BE2C (cell line): ENCODE measurements around the gene SLC22A12.

ENCODE experiments used
- DNase-seq: peaks from one replicate; pipeline ENCODE4 v3.0.0-alpha.2; 2020
- H3K27me3 ChIP-seq: fragments of 250-450 bp; sonication (Bioruptor Pico); 2 replicates; pipeline ENCODE4 v1.5.1; 2020; ENCODE audit warnings: mild to moderate bottlenecking
- H3K36me3 ChIP-seq: fragments of 250-450 bp; sonication (Bioruptor Pico); 2 replicates; pipeline ENCODE4 v1.5.1; 2020; ENCODE audit warnings: mild to moderate bottlenecking
- H3K4me1 ChIP-seq: fragments of 250-450 bp; sonication (Bioruptor Pico); 2 replicates; pipeline ENCODE4 v1.5.1; 2020
- H3K4me3 ChIP-seq: 2 replicates; pipeline ENCODE4 v1.5.1; 2011; ENCODE audit warnings: low read depth, low read length
- H3K9me3 ChIP-seq: fragments of 250-450 bp; sonication (Bioruptor Pico); 2 replicates; pipeline ENCODE4 v1.5.1; 2020
- TF ChIP-seq, protein P1 (sequence below): IDR thresholded peaks from 2 replicates; pipeline ENCODE4 v1.5.1; 2012; ENCODE audit warnings: mild to moderate bottlenecking, low read depth, low read length

SLC22A12 gene

GRCh38 chr11:64546176-64546575, 44.8 kb upstream of the SLC22A12 start:
- Histone ChIP-seq H3K4me1 (no peaks in the 10 kb centered on the region), H3K36me3 (no peaks in the 10 kb centered on the region), H3K4me3 (no peak overlapping the region), H3K27me3 (no peaks in the 10 kb centered on the region), H3K9me3 (no peaks in the 10 kb centered on the region)
- no peak for DNase-seq
- TF ChIP-seq, protein P1, sequence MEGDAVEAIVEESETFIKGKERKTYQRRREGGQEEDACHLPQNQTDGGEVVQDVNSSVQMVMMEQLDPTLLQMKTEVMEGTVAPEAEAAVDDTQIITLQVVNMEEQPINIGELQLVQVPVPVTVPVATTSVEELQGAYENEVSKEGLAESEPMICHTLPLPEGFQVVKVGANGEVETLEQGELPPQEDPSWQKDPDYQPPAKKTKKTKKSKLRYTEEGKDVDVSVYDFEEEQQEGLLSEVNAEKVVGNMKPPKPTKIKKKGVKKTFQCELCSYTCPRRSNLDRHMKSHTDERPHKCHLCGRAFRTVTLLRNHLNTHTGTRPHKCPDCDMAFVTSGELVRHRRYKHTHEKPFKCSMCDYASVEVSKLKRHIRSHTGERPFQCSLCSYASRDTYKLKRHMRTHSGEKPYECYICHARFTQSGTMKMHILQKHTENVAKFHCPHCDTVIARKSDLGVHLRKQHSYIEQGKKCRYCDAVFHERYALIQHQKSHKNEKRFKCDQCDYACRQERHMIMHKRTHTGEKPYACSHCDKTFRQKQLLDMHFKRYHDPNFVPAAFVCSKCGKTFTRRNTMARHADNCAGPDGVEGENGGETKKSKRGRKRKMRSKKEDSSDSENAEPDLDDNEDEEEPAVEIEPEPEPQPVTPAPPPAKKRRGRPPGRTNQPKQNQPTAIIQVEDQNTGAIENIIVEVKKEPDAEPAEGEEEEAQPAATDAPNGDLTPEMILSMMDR: no peak

DNA sequence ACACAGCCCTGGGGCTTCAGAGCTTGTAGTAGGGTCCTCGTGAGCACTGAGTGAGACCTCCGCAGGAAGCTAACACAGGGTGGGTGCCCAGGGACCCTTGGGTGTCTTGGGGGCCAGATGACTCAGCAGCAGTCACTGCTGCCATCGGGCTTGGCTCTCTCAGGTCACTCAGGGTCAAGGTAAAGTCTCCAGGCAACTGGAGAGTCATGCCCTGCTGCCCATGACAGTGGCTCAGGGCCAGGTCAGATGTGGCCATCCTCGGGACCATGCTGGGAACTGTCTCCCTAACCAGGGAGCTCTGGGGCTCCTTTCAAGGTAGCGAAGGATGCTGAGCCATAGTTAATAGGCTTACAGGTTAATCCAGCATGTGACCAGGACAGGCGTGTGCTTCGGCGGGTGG, 44.4 kb upstream of the SLC22A12 start:
- no peaks in the 10 kb centered on the region for H3K36me3 ChIP-seq
- TF ChIP-seq, protein P1: no peak
- no peaks in the 10 kb centered on the region for H3K27me3 ChIP-seq
- H3K4me1 ChIP-seq: no peaks in the 10 kb centered on the region
- no peaks in the 10 kb centered on the region for H3K9me3 ChIP-seq
- DNase-seq: no peak
- no peak overlapping the region for H3K4me3 ChIP-seq

DNA sequence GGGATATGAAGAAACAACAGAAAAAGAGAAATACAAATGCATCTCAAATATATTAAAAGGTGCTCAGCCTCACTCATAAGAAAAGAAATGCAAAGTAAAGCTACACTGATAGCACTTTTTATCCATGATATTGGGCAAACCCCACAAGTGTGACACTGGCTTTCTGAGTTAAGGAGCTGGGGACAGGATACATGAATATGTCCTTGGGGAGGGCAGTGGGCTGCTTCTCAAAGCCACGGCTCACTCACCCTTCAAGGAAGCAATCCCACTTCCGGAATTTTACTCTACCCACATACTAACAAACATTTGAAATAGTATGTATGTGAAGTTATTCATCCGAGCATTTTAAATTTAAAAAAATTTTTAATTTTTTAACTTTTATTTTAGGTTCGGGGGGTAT, 41.1 kb upstream of the SLC22A12 start:
- Histone ChIP-seq H3K4me1 (no peaks in the 10 kb centered on the region), H3K4me3 (no peak overlapping the region), H3K9me3 (no peaks in the 10 kb centered on the region), H3K36me3 (no peaks in the 10 kb centered on the region), H3K27me3 (no peaks in the 10 kb centered on the region)
- TF ChIP-seq, protein P1: no peak
- no peak for DNase-seq

DNA sequence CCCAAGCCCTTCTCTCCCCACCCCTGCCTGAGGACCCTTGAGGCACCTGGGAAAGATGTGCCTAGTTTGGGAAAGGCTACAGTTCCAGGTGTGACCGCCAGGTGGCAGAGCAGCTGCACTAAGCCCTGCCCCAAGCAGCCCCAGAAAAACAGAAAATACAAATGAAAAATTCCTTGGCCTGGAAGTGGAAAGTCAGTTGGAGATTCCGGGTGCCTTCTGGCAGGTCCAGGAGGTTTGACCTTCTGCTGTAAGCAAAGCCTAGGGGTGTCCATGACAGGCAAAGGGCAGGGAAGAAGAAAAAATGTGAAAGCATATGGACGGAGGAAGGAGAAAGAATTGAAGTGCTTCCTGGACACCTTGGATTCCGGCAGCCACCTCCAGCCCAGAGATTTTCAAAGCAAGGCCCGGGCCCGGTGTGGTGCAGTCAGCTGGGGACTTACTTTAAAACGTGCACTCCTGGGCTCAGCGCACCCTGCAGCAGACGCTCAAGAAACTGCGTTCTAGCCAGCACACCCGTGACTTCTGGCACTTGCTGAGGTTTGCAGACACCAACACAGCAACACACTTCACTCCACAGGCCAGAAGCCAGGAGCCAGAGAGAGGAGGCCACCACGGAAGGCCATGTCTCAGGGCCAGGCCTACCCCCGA, 37.3 kb upstream of the SLC22A12 start:
- TF ChIP-seq, protein P1: peak; percentile 86
- Histone ChIP-seq H3K9me3 (no peaks in the 10 kb centered on the region), H3K36me3 (no peaks in the 10 kb centered on the region), H3K4me3 (no peak overlapping the region), H3K27me3 (no peaks in the 10 kb centered on the region), H3K4me1 (no peaks in the 10 kb centered on the region)
- peak; percentile 43 for DNase-seq

GRCh38 chr11:64556044-64556720, 34.8 kb upstream of the SLC22A12 start:
- Histone ChIP-seq H3K4me1 (no peaks in the 10 kb centered on the region), H3K4me3 (no peak overlapping the region), H3K9me3 (no peaks in the 10 kb centered on the region), H3K36me3 (no peaks in the 10 kb centered on the region), H3K27me3 (no peaks in the 10 kb centered on the region)
- no peak for DNase-seq
- TF ChIP-seq, protein P1: no peak

GRCh38 chr11:64556721-64557250, 34.2 kb upstream of the SLC22A12 start:
- H3K27me3 ChIP-seq: no peaks in the 10 kb centered on the region
- TF ChIP-seq, protein P1: no peak
- DNase-seq: no peak
- H3K4me3 ChIP-seq: no peak overlapping the region
- H3K36me3 ChIP-seq: no peaks in the 10 kb centered on the region
- H3K9me3 ChIP-seq: no peaks in the 10 kb centered on the region
- H3K4me1 ChIP-seq: no peaks in the 10 kb centered on the region
